ENCODE measurements around the gene VEPH1. TPM values are rescaled to one million over a fixed set of nuclear protein-coding genes. Genes with fewer than 3 reads are reported as not detected.

Gene VEPH1
- total RNA-seq, 1 donor from 2014 or later, result 2.7 TPM

DNA sequence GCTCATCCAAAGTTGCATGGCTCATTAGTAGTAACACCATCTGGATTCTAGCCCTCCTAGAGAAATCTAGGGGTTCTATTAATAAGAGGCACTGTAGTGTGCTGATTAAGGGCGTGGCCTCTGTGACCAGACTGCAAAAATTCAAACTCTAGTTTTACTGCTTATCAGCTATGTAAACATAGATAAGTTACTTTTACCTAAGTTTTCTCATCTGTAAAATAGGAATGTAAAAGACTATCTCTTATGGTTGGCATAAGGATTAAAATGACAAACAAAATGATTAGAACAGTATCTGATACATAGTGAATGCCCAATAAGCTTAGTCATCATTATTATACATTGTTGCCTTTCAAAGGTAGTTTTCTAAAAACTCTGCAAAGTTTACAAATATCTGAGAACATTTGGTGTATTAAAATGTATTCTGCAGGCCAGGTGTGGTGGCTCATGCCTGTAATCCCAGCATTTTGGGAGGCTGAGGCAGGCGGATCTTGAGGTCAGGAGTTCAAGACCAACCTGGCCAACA is 62.1 kb downstream of the VEPH1 start:
- H3K27me3 ChIP-seq, result no peaks in the 10 kb centered on the region
- no peaks in the 10 kb centered on the region for H3K9me3 ChIP-seq
- no peak for DNase-seq (ENCODE audit: extremely low spot score in 2 of 2)
- intact Hi-C loops (cut with DNase I), result no loop called here
- H3K27ac ChIP-seq, result no peak overlapping the region
- no peak overlapping the region for H3K4me3 ChIP-seq
- no peaks in the 10 kb centered on the region for H3K36me3 ChIP-seq
- TF ChIP-seq, protein P1, sequence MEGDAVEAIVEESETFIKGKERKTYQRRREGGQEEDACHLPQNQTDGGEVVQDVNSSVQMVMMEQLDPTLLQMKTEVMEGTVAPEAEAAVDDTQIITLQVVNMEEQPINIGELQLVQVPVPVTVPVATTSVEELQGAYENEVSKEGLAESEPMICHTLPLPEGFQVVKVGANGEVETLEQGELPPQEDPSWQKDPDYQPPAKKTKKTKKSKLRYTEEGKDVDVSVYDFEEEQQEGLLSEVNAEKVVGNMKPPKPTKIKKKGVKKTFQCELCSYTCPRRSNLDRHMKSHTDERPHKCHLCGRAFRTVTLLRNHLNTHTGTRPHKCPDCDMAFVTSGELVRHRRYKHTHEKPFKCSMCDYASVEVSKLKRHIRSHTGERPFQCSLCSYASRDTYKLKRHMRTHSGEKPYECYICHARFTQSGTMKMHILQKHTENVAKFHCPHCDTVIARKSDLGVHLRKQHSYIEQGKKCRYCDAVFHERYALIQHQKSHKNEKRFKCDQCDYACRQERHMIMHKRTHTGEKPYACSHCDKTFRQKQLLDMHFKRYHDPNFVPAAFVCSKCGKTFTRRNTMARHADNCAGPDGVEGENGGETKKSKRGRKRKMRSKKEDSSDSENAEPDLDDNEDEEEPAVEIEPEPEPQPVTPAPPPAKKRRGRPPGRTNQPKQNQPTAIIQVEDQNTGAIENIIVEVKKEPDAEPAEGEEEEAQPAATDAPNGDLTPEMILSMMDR (IDR thresholded peaks at IDR 0.05), result no peak
- TF ChIP-seq POLR2A (IDR thresholded peaks at IDR 0.05) (no peak), POLR2AphosphoS5 (IDR thresholded peaks at IDR 0.05; ENCODE audit: insufficient read depth in 1 of 2, low read depth in 1 of 2) (no peak)
- peaks cover 16% of the 10 kb centered on the region for H3K4me1 ChIP-seq

DNA sequence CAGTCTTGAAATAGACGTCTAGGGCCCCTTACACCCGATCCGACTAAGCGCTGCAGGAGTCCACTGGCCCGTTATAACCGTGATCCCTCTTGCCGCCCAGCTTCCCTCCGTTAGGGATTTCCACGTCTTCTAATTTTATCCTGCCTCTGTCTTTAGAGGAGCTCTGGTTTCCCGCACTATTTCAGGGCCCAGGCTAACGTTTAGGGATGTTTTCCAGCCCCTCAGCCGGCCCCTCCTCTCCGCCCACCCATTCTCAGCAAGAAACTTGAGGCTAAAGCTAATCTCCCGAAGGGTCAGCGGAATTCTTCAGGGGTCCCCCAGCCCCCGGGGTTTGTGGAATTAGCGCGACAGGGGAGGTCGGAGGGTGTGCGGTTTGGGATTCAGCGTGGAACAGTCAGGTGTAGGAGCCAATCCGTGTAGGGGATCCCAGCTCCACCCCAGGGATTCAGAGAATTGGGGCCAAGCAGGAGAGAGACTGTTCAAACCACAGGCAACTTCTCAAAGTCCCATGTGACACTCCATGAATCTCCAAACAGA is 65.0 kb downstream of the VEPH1 start:
- H3K9me3 ChIP-seq, result no peaks in the 10 kb centered on the region
- peak overlapping the region; percentile 44 to 61 for H3K4me3 ChIP-seq
- DNase-seq (ENCODE audit: extremely low spot score in 2 of 2), result no peak
- H3K36me3 ChIP-seq, result no peaks in the 10 kb centered on the region
- H3K4me1 ChIP-seq, result peaks cover 16% of the 10 kb centered on the region
- H3K27me3 ChIP-seq, result no peaks in the 10 kb centered on the region
- TF ChIP-seq, protein P1 (IDR thresholded peaks at IDR 0.05), result no peak
- TF ChIP-seq POLR2AphosphoS5 (IDR thresholded peaks at IDR 0.05; ENCODE audit: insufficient read depth in 1 of 2, low read depth in 1 of 2) (no peak), POLR2A (IDR thresholded peaks at IDR 0.05) (no peak)
- no peak overlapping the region for H3K27ac ChIP-seq
- intact Hi-C loops (cut with DNase I), result no loop called here

DNA sequence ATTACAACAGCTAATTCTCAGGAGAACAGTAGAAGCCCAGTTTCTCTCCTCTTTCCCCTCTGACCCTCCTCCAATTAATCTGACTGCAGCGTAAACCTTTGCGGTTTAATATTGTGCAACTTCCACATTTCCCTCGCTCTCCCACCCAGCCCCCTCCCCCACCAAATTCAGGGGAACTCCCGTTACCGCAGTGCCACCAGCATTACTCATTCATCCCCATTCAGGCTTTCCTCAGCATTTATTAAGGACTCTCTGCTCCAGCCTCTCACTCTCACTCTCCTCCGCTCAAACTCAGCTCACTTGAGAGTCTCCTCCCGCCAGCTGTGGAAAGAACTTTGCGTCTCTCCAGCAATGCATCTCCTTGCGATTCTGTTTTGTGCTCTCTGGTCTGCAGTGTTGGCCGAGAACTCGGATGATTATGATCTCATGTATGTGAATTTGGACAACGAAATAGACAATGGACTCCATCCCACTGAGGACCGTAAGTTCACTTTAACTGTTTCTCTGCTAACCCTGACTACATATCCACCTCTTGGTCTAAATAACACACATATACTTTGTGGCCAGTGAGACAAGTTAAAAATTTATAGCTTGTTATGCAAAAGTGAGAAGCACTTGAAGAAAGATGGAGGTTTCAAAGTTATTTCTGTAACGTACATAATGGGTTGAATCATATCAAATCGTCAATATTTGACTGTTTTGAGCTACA is 66.5 kb downstream of the VEPH1 start, which contains the start of gene PTX3:
TSS of gene PTX3 (plus strand) at position 268 of the 709 bp plus-strand sequence. CDS start at position 352, 84 bp downstream.
- Histone ChIP-seq H3K36me3 (no peaks in the 10 kb centered on the region), H3K27me3 (no peaks in the 10 kb centered on the region), H3K4me1 (peaks cover 16% of the 10 kb centered on the region), H3K9me3 (no peaks in the 10 kb centered on the region), H3K4me3 (peak within 1 kb of the TSS; percentile 44 to 61), H3K27ac (no peak within 1 kb of the TSS)
- intact Hi-C loops (cut with DNase I), result no loop called here
- TF ChIP-seq POLR2AphosphoS5 (IDR thresholded peaks at IDR 0.05; ENCODE audit: insufficient read depth in 1 of 2, low read depth in 1 of 2) (no peak), POLR2A (IDR thresholded peaks at IDR 0.05) (no peak)
- TF ChIP-seq, protein P1 (IDR thresholded peaks at IDR 0.05), result no peak
- no peak for DNase-seq (ENCODE audit: extremely low spot score in 2 of 2)

DNA sequence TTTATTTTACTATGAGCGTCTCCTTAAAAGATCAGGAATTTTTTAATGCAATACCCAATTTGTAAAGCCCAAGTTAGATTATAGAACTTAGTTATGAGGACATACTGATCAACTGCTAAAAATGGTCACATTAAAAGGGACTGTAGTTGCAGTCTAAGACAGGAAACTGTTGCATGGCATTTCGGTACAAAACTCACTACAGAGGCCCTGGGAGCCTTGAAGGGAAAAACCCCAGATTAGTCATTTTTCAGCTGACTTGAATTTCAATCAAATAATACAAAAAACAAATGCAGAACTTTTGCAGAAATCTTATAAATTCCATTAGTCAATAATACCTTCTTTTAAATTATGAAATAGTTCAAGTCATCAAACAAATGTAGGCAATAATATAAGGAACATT is 73.5 kb downstream of the VEPH1 start:
- H3K27me3 ChIP-seq, result no peaks in the 10 kb centered on the region
- intact Hi-C loops (cut with DNase I), result no loop called here
- no peak overlapping the region for H3K4me3 ChIP-seq
- no peaks in the 10 kb centered on the region for H3K4me1 ChIP-seq
- no peaks in the 10 kb centered on the region for H3K9me3 ChIP-seq
- no peak for DNase-seq (ENCODE audit: extremely low spot score in 2 of 2)
- no peaks in the 10 kb centered on the region for H3K36me3 ChIP-seq
- H3K27ac ChIP-seq, result no peak overlapping the region
- TF ChIP-seq, protein P1 (IDR thresholded peaks at IDR 0.05), result no peak
- TF ChIP-seq POLR2A (IDR thresholded peaks at IDR 0.05) (no peak), POLR2AphosphoS5 (IDR thresholded peaks at IDR 0.05; ENCODE audit: insufficient read depth in 1 of 2, low read depth in 1 of 2) (no peak)

DNA sequence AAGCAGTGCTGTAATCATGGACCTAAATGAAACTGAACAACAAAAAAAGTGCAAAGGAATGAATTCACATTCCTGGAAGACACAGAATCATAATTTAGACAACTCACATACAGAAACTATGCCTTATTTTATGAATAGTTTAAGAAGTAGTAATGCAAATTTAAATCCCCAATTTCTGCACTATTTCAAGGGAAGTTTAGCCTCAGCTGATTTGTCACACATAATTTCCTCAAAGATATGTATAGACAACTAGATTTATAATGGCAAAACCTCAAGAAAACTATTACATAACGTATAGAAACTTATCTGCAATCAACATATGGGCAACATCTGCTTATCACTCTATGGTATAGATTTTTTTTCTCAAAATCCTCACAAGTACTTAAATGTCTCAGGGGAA is 74.4 kb downstream of the VEPH1 start:
- DNase-seq (ENCODE audit: extremely low spot score in 2 of 2), result no peak
- Histone ChIP-seq H3K4me3 (no peak overlapping the region), H3K9me3 (no peaks in the 10 kb centered on the region), H3K27me3 (no peaks in the 10 kb centered on the region), H3K4me1 (no peaks in the 10 kb centered on the region), H3K36me3 (no peaks in the 10 kb centered on the region), H3K27ac (no peak overlapping the region)
- intact Hi-C loops (cut with DNase I), result no loop called here
- TF ChIP-seq POLR2A (IDR thresholded peaks at IDR 0.05) (no peak), POLR2AphosphoS5 (IDR thresholded peaks at IDR 0.05; ENCODE audit: insufficient read depth in 1 of 2, low read depth in 1 of 2) (no peak)
- TF ChIP-seq, protein P1 (IDR thresholded peaks at IDR 0.05), result no peak
